ENCODE results near the gene RFX8. TPM values are rescaled to one million over a fixed set of nuclear protein-coding genes. Genes with fewer than 3 reads are reported as not detected.

The RFX8 gene
- polyA plus RNA-seq, 3 donors, result not detected

DNA sequence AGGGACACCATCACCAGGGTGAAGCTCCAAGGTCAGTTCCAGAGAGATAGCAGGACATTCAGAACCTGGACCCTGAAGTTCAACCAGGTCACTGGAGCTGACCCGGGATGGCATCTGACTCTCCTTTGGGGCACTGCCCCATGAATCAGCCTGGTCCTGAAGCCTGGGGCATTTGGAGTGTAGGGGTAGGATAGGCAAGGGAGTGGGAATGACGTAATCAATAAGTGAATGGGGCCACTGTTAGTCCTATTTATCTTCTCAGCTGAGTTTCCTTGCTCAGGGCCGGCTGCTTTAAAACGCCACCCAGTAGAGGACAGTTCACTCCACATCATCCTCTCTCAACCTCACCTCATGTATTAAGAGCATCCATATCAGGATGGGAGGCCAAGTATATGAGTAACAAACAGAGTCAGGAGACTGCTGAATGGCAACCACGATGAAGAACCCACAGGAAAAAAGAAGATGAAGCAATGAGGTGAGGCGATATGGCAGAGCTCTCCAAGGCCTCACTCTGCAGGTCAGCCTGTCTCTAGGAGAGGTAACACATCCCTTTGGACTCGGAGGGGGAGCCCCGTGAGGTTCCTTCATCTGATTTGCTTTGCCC, 1.8 kb upstream of the RFX8 start:
- 44% methylated on average over 3 of the region's 8 CpGs for WGBS (ENCODE audit: insufficient coverage)

DNA sequence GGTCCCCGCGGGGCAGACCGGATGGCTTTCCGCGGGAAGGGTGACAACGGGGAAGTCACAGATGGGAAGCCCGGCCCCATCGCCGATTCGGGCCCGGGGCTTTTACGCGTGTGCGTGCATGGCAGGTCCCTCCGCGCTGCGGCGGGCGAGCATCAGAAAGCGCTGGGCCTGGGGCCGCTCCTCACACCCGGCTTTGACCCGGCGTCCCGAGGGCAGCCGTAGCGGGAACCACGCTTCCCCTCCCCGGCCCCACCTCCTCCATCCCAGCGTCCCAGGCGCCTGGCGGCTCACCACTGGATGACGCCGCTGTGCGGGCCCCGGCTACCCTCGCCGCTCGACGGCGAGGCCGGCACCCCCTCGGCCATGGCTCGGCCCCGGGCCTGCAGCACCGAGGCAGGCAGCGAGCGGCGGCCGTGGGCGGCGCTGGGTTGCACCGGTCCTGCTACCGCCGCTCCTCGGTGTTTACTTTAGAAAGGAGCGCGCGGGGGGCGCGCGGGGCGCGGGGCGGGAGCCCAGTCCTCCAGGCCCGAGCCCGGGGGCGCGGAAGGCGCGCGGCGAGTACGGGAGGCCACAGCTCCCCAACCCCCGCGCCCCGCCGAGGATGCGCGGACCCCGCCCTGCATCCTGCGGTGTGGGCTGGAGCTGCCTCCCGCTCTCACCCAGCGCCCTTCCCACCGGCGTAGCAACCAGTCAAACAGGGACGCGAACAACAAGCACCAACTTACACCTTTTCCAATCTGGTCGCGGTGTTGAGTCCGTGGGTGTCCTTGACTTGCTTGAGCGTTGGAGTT, 806 bp downstream of the RFX8 start:
- Histone ChIP-seq H2AFZ (ENCODE audit: insufficient read depth, low read depth, low read length, poor library complexity, severe bottlenecking) (peak overlapping the region; percentile 72), H3K27ac (ENCODE audit: low read depth in 1 of 2, low read length in 2 of 2) (no peak overlapping the region), H3K9ac (ENCODE audit: insufficient read depth, low read length, poor library complexity, severe bottlenecking) (peak overlapping the region; percentile 61), H3K4me2 (replicated peaks; ENCODE audit: extremely low read depth, low read length, poor library complexity, severe bottlenecking) (peak overlapping the region; percentile 88), H3K36me3 (replicated peaks in 1 of 2; ENCODE audit: control insufficient read depth in 1 of 2, insufficient read depth in 2 of 2, low read length in 2 of 2) (no peaks in the 10 kb centered on the region), H4K20me1 (ENCODE audit: insufficient read depth, low read length) (no peaks in the 10 kb centered on the region), H3K4me1 (ENCODE audit: control insufficient read depth in 1 of 2, insufficient read depth in 2 of 2, low read length in 2 of 2) (peaks cover 35 to 45% of the 10 kb centered on the region in 2 donors), H3K79me2 (ENCODE audit: insufficient read depth, low read length) (peaks cover 39% of the 10 kb centered on the region), H3K9me3 (replicated peaks in 1 of 2; ENCODE audit: control insufficient read depth in 1 of 2, insufficient read depth in 1 of 2, low read length in 2 of 2) (no peaks in the 10 kb centered on the region), H3K4me3 (replicated peaks in 1 of 3; ENCODE audit: low read depth in 2 of 3, low read length in 3 of 3) (peak overlapping the region; percentile 26 to 73 (median 42)), H3K27me3 (ENCODE audit: control insufficient read depth in 2 of 2, insufficient read depth in 2 of 2, low read length in 2 of 2) (peaks cover 54 to 55% of the 10 kb centered on the region in 2 donors)
- intact Hi-C loops (cut with micrococcal nuclease), result loop anchor here in 1 of 2 donors (5.0 to 10.0 kb wide), 2 partner anchors 43 to 49 kb away; no protein-coding TSS in a partner anchor
- H3K27ac Mint-ChIP-seq, result peak overlapping the region in 5 of 7 donors; percentile 5 to 81 (median 46)
- peak overlapping the region; percentile 79 to 89 for H3K4me3 Mint-ChIP-seq
- DNase-seq, result peak; percentile 35 to 63 (median 44)
- peaks cover 60 to 82% (median 77%) of the 10 kb centered on the region in 3 donors for H3K27me3 Mint-ChIP-seq (ENCODE audit: low read depth in 3 of 3)
- H3K36me3 Mint-ChIP-seq, result peaks cover 8 to 15% of the 10 kb centered on the region in 2 donors
- TF ChIP-seq, protein P1, sequence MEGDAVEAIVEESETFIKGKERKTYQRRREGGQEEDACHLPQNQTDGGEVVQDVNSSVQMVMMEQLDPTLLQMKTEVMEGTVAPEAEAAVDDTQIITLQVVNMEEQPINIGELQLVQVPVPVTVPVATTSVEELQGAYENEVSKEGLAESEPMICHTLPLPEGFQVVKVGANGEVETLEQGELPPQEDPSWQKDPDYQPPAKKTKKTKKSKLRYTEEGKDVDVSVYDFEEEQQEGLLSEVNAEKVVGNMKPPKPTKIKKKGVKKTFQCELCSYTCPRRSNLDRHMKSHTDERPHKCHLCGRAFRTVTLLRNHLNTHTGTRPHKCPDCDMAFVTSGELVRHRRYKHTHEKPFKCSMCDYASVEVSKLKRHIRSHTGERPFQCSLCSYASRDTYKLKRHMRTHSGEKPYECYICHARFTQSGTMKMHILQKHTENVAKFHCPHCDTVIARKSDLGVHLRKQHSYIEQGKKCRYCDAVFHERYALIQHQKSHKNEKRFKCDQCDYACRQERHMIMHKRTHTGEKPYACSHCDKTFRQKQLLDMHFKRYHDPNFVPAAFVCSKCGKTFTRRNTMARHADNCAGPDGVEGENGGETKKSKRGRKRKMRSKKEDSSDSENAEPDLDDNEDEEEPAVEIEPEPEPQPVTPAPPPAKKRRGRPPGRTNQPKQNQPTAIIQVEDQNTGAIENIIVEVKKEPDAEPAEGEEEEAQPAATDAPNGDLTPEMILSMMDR (IDR thresholded peaks at IDR 0.05), result no peak
- WGBS (ENCODE audit: insufficient coverage), result under 1% methylated on average over 91 of the region's 92 CpGs
- H3K4me1 Mint-ChIP-seq, result peaks cover 46% of the 10 kb centered on the region
- peaks cover 0 to 7% (median 2%) of the 10 kb centered on the region in 7 donors for H3K9me3 Mint-ChIP-seq

More for the DNA sequence above, 1.8 kb upstream of the RFX8 start:
- H3K27ac ChIP-seq (ENCODE audit: low read depth in 1 of 2, low read length in 2 of 2), result no peak overlapping the region
- peaks cover 35 to 45% of the 10 kb centered on the region in 2 donors for H3K4me1 ChIP-seq (ENCODE audit: control insufficient read depth in 1 of 2, insufficient read depth in 2 of 2, low read length in 2 of 2)
- H3K9me3 ChIP-seq (replicated peaks in 1 of 2; ENCODE audit: control insufficient read depth in 1 of 2, insufficient read depth in 1 of 2, low read length in 2 of 2), result no peaks in the 10 kb centered on the region
- no peaks in the 10 kb centered on the region for H4K20me1 ChIP-seq (ENCODE audit: insufficient read depth, low read length)
- H3K4me1 Mint-ChIP-seq, result peaks cover 47% of the 10 kb centered on the region
- no peak overlapping the region for H3K4me3 ChIP-seq (replicated peaks in 1 of 3; ENCODE audit: low read depth in 2 of 3, low read length in 3 of 3)
- H3K4me3 Mint-ChIP-seq, result peak overlapping the region in 1 of 2 donors; percentile 83
- intact Hi-C loops (cut with micrococcal nuclease), result loop anchor here in 1 of 2 donors (5.0 to 10.0 kb wide), 3 partner anchors 34 to 221 kb away; partner anchors contain the start of gene MAP4K4
- H3K36me3 Mint-ChIP-seq, result peaks cover 3 to 12% of the 10 kb centered on the region in 2 donors
- peaks cover 24% of the 10 kb centered on the region for H3K79me2 ChIP-seq (ENCODE audit: insufficient read depth, low read length)
- peaks cover 0 to 10% (median 2%) of the 10 kb centered on the region in 7 donors for H3K9me3 Mint-ChIP-seq
- H3K36me3 ChIP-seq (replicated peaks in 1 of 2; ENCODE audit: control insufficient read depth in 1 of 2, insufficient read depth in 2 of 2, low read length in 2 of 2), result no peaks in the 10 kb centered on the region
- no peak overlapping the region for H3K9ac ChIP-seq (ENCODE audit: insufficient read depth, low read length, poor library complexity, severe bottlenecking)
- peak in 1 of 3 donors; percentile 14 for DNase-seq
- H3K27me3 ChIP-seq (ENCODE audit: control insufficient read depth in 2 of 2, insufficient read depth in 2 of 2, low read length in 2 of 2), result peaks cover 39 to 40% of the 10 kb centered on the region in 2 donors
- TF ChIP-seq, protein P1 (IDR thresholded peaks at IDR 0.05), result no peak
- H3K27ac Mint-ChIP-seq, result peak overlapping the region in 2 of 7 donors; percentile 40 to 50
- H3K4me2 ChIP-seq (replicated peaks; ENCODE audit: extremely low read depth, low read length, poor library complexity, severe bottlenecking), result no peak overlapping the region
- H2AFZ ChIP-seq (ENCODE audit: insufficient read depth, low read depth, low read length, poor library complexity, severe bottlenecking), result no peak overlapping the region
- peaks cover 50 to 77% (median 74%) of the 10 kb centered on the region in 3 donors for H3K27me3 Mint-ChIP-seq (ENCODE audit: low read depth in 3 of 3)
